Limb (tissue), 2 donors: ENCODE results near the gene REEP2.
"Not testable (repeated sequence)": the region's sequence is repeated elsewhere in the genome, so short reads cannot be mapped to it uniquely, and the experiment has no call there.

Source experiments
- DNase-seq, 2 donors: peaks; one replicate each; pipeline ENCODE4 v3.0.0-alpha.2; 2016; ENCODE audit errors: extremely low spot score in 2 of 2

REEP2 gene

GRCh38 chr5:138438724-138439476 is at the start of gene REEP2:
REEP2 (plus strand) TSS chr5:138439057; CDS start chr5:138439209, 152 bp downstream.
- peak; percentile 46 to 82 for DNase-seq

GRCh38 chr5:138389332-138389731 is 49.5 kb upstream of the REEP2 start:
- no peak for DNase-seq

- DNase-seq, result not testable (repeated sequence)
Observed at GRCh38 chr5:138389911-138390310, 48.9 kb upstream of the REEP2 start.

- peak; percentile 25 to 62 for DNase-seq
Observed at GRCh38 chr5:138391859-138392386, 46.9 kb upstream of the REEP2 start.

GRCh38 chr5:138402640-138403039 is 36.2 kb upstream of the REEP2 start:
- DNase-seq, result no peak

- DNase-seq, result no peak
Observed at GRCh38 chr5:138408023-138408422, 30.8 kb upstream of the REEP2 start.

- DNase-seq, result not testable (repeated sequence)
Observed at GRCh38 chr5:138410996-138411640, 27.7 kb upstream of the REEP2 start.

GRCh38 chr5:138418444-138418843 is 20.4 kb upstream of the REEP2 start:
- no peak for DNase-seq

GRCh38 chr5:138425079-138425478 is 13.8 kb upstream of the REEP2 start:
- DNase-seq, result no peak

- no peak for DNase-seq
Observed at GRCh38 chr5:138435943-138436342, 2.9 kb upstream of the REEP2 start.

GRCh38 chr5:138438003-138438723 is 694 bp upstream of the REEP2 start:
- DNase-seq, result no peak

- no peak for DNase-seq
Observed at GRCh38 chr5:138439477-138440158, 761 bp downstream of the REEP2 start.

- DNase-seq, result no peak
Observed at GRCh38 chr5:138440159-138441073, 1.6 kb downstream of the REEP2 start.

- DNase-seq, result no peak
Observed at GRCh38 chr5:138441221-138441620, 2.4 kb downstream of the REEP2 start.

GRCh38 chr5:138444078-138444773 is 5.4 kb downstream of the REEP2 start:
- DNase-seq, result no peak

GRCh38 chr5:138444774-138445546 is 6.1 kb downstream of the REEP2 start:
- no peak for DNase-seq

GRCh38 chr5:138445547-138446271 is 6.9 kb downstream of the REEP2 start:
- no peak for DNase-seq

- no peak for DNase-seq
Observed at GRCh38 chr5:138448070-138448469, 9.2 kb downstream of the REEP2 start.
